A549 (cell line): ENCODE results near the gene ACER3. TPM values are rescaled to one million over a fixed set of nuclear protein-coding genes. Genes with fewer than 3 reads are reported as not detected.
A peak's percentile ranks its signal among the peaks of the same experiment; 100 is the strongest.

ENCODE experiments used
- ATAC-seq, 2 experiments: fragments of 200-7000 bp in 1 of 2; fragments of >200 bp in 1 of 2; cut with Nextera tagmentation in 1 of 2; cut with Tn5 transposase in 1 of 2; 3 replicates each; pipeline versions ENCODE4 v1.8.0 to v1.9.1; 2018 to 2020; ENCODE audit warnings: mild to moderate bottlenecking in 1 of 2, moderate library complexity in 1 of 2
- CTCF ChIA-PET: fragments of 300-600 bp; sonication (Branson Sonifier 250); formaldehyde crosslinking; extraction: SDS; loops from one replicate; lab custom pipeline; 2021; ENCODE audit warnings: antibody characterized with exemption, inconsistent platforms; lab: Yijun Ruan, JAX
- POLR2A ChIA-PET: fragments of 350-600 bp; formaldehyde crosslinking; extraction: SDS; loops from one replicate; lab custom pipeline; 2021; ENCODE audit warnings: antibody characterized with exemption, inconsistent platforms; lab: Yijun Ruan, JAX
- DNase-seq, 2 experiments: peaks; one replicate each; pipeline versions ENCODE4 v3.0.0 to v3.0.0-alpha.2; 2011 to 2016; ENCODE audit warnings: low read depth in 1 of 2, low spot score in 1 of 2
- FAIRE-seq: peaks from 2 replicates; lab custom pipeline; 2011; peaks lifted over from hg19 to GRCh38; lab: Jason Lieb, UNC
- H3K27ac ChIP-seq, 2 experiments: fragments of >200 bp; sonication (Bioruptor Twin); formaldehyde crosslinking; 3 replicates each; pipeline ENCODE4 v1.5.1; 2016 to 2017
- H3K4me1 ChIP-seq: fragments of >200 bp; sonication (Bioruptor Twin); formaldehyde crosslinking; 3 replicates; pipeline ENCODE4 v1.6.1; 2016
- H3K4me2 ChIP-seq: fragments of >200 bp; sonication (Bioruptor Twin); formaldehyde crosslinking; 3 replicates; pipeline ENCODE4 v1.6.1; 2016
- H3K4me3 ChIP-seq: fragments of >200 bp; sonication (Bioruptor Twin); formaldehyde crosslinking; 3 replicates; pipeline ENCODE4 v1.5.1; 2016
- H3K9me3 ChIP-seq: fragments of >200 bp; sonication (Bioruptor Twin); formaldehyde crosslinking; 3 replicates; pipeline ENCODE4 v1.6.1; 2016
- CBX2 ChIP-seq: fragments of 200-600 bp; sonication (generic); IDR thresholded peaks from 2 replicates; pipeline ENCODE4 v1.6.1; 2016; ENCODE audit warnings: low read depth, mild to moderate bottlenecking, borderline replicate concordance
- CHD2 ChIP-seq: fragments of 150-350 bp; IDR thresholded peaks from 2 replicates; pipeline ENCODE4 v1.6.1; 2014; ENCODE audit warnings: low read length; ENCODE audit not compliant: partially characterized antibody
- CTCF ChIP-seq: fragments of >200 bp; sonication (Bioruptor Twin); formaldehyde crosslinking; IDR thresholded peaks from 3 replicates; pipeline ENCODE4 v1.5.1; 2016
- FOSL2 ChIP-seq, 2 experiments: fragments of 450-650 bp in 1 of 2; fragments of >200 bp in 1 of 2; sonication (Bioruptor Twin) in 1 of 2; formaldehyde crosslinking; IDR thresholded peaks; 2 replicates each; pipeline versions ENCODE4 v1.5.0 to v1.6.1; 2016 to 2020; ENCODE audit warnings: mild to moderate bottlenecking in 1 of 2, moderate library complexity in 1 of 2
- GATA3 ChIP-seq: IDR thresholded peaks from 2 replicates; pipeline ENCODE4 v1.6.1; 2012; ENCODE audit warnings: borderline replicate concordance
- JUN ChIP-seq, 2 experiments: fragments of >200 bp; sonication (Bioruptor Twin); formaldehyde crosslinking; IDR thresholded peaks; 2 replicates in 1 of 2; 3 replicates in 1 of 2; pipeline ENCODE4 v1.6.1; 2016 to 2017
- JUNB ChIP-seq: fragments of >200 bp; sonication (Bioruptor Twin); formaldehyde crosslinking; IDR thresholded peaks from 2 replicates; pipeline ENCODE4 v1.6.1; 2016
- KDM5A ChIP-seq: fragments of 200-600 bp; sonication (generic); IDR thresholded peaks from 2 replicates; pipeline ENCODE4 v1.6.1; 2016; ENCODE audit warnings: antibody characterized with exemption, mild to moderate bottlenecking
- MAFK ChIP-seq: fragments of 450-650 bp; IDR thresholded peaks from 2 replicates; pipeline ENCODE4 v1.6.1; 2014; ENCODE audit not compliant: partially characterized antibody
- MYC ChIP-seq: IDR thresholded peaks from 2 replicates; pipeline ENCODE4 v1.6.1; 2012; ENCODE audit warnings: mild to moderate bottlenecking, inconsistent platforms, low read length, improper control_type of control experiment, borderline replicate concordance
- POLR2A ChIP-seq: IDR thresholded peaks from 2 replicates; pipeline ENCODE4 v1.6.1; 2012; ENCODE audit warnings: mild to moderate bottlenecking, low read length
- RAD21 ChIP-seq, 2 experiments: fragments of >200 bp in 1 of 2; sonication (Bioruptor Twin) in 1 of 2; formaldehyde crosslinking in 1 of 2; IDR thresholded peaks in 1 of 2; conservative IDR thresholded peaks in 1 of 2; 2 replicates in 1 of 2; 3 replicates in 1 of 2; pipeline ENCODE4 v1.6.1; 2012 to 2018; ENCODE audit warnings: inconsistent platforms in 1 of 2
- RCOR1 ChIP-seq: fragments of 150-350 bp; IDR thresholded peaks from 2 replicates; pipeline ENCODE4 v1.6.1; 2014; ENCODE audit warnings: antibody characterized with exemption, low read length, low read depth
- SMC3 ChIP-seq: fragments of >200 bp; sonication (Bioruptor Twin); formaldehyde crosslinking; IDR thresholded peaks from 3 replicates; pipeline ENCODE4 v1.6.1; 2018; ENCODE audit warnings: inconsistent platforms
- ZC3H11A ChIP-seq: fragments of 450-650 bp; IDR thresholded peaks from 2 replicates; pipeline ENCODE4 v1.6.1; 2014; ENCODE audit warnings: antibody characterized with exemption, mild to moderate bottlenecking
- ZFP36 ChIP-seq: fragments of 450-650 bp; IDR thresholded peaks from 2 replicates; pipeline ENCODE4 v1.6.1; 2014; ENCODE audit warnings: borderline replicate concordance; ENCODE audit not compliant: partially characterized antibody
- ZSCAN20 ChIP-seq: fragments of 250-450 bp; sonication (Bioruptor Pico); IDR thresholded peaks from 2 replicates; pipeline ENCODE4 v1.8.0; 2022; ENCODE audit warnings: mild to moderate bottlenecking, moderate library complexity
- WGBS: methylation state at CpG from one replicate; pipeline ENCODE4 v1.1.6; 2017; ENCODE audit errors: missing lambda C conversion rate; 5-methylcytosine and 5-hydroxymethylcytosine counted together
- polyA plus RNA-seq, 4 experiments: library from polyadenylated mRNA; depleted of rRNA in 3 of 4; stranded (reverse); fragments of >200 nt; fragmentation: RNase III in 1 of 4; extraction: RNeasy Plus Mini Kit Qiagen cat#74134 plus additional on column Dnase treatment in 1 of 4; gene quantifications; 2 replicates in 3 of 4; 3 replicates in 1 of 4; pipeline ENCODE4 v1.2.3, GENCODE V29; 2011 to 2017
- TF ChIP-seq, protein P1 (sequence below): IDR thresholded peaks from 2 replicates; pipeline ENCODE4 v1.6.1; 2012
- TF ChIP-seq, protein P2 (sequence below): fragments of 200-600 bp; sonication (generic); IDR thresholded peaks from 2 replicates; pipeline ENCODE4 v1.6.1; 2016; ENCODE audit warnings: antibody characterized with exemption, mild to moderate bottlenecking, moderate library complexity

ACER3 gene
- polyA plus RNA-seq, 2 of the 4 experiments (the other 2 are of a cell fraction): 16.0 to 46.6 TPM

- ChIA-PET CTCF (interaction anchor here (0.6 to 4.5 kb wide), 13 partner anchors 9 to 261 kb away, joined by 3 to 50 read pairs (median 6); partner anchors contain the start of gene MYO7A), POLR2A (interaction anchor here (0.6 kb wide), 1 partner anchor 25 kb away, joined by 3 read pairs; no protein-coding TSS in a partner anchor)
- no peak overlapping the region for H3K4me3 ChIP-seq
- peak overlapping the region; percentile 60 for H3K4me2 ChIP-seq
- FAIRE-seq: no peak
- TF ChIP-seq ZFP36: no peak
- TF ChIP-seq, protein P1, sequence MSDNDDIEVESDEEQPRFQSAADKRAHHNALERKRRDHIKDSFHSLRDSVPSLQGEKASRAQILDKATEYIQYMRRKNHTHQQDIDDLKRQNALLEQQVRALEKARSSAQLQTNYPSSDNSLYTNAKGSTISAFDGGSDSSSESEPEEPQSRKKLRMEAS: no peak
- TF ChIP-seq, protein P2, sequence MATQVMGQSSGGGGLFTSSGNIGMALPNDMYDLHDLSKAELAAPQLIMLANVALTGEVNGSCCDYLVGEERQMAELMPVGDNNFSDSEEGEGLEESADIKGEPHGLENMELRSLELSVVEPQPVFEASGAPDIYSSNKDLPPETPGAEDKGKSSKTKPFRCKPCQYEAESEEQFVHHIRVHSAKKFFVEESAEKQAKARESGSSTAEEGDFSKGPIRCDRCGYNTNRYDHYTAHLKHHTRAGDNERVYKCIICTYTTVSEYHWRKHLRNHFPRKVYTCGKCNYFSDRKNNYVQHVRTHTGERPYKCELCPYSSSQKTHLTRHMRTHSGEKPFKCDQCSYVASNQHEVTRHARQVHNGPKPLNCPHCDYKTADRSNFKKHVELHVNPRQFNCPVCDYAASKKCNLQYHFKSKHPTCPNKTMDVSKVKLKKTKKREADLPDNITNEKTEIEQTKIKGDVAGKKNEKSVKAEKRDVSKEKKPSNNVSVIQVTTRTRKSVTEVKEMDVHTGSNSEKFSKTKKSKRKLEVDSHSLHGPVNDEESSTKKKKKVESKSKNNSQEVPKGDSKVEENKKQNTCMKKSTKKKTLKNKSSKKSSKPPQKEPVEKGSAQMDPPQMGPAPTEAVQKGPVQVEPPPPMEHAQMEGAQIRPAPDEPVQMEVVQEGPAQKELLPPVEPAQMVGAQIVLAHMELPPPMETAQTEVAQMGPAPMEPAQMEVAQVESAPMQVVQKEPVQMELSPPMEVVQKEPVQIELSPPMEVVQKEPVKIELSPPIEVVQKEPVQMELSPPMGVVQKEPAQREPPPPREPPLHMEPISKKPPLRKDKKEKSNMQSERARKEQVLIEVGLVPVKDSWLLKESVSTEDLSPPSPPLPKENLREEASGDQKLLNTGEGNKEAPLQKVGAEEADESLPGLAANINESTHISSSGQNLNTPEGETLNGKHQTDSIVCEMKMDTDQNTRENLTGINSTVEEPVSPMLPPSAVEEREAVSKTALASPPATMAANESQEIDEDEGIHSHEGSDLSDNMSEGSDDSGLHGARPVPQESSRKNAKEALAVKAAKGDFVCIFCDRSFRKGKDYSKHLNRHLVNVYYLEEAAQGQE: no peak
- TF ChIP-seq ZSCAN20: no peak
- TF ChIP-seq JUN (IDR thresholded peaks at IDR 0.05): no peak
- TF ChIP-seq MAFK: peak; percentile 2
- TF ChIP-seq, all 56 proteins: peak for 1
- DNase-seq (no peak), ATAC-seq (peak in 1 of 2 experiments; percentile 33; a peak in 4 of 6 replicates)
- Histone ChIP-seq H3K9me3 (no peaks in the 10 kb centered on the region), H3K27ac (peak overlapping the region; percentile 81 to 83), H3K4me1 (peaks cover 47% of the 10 kb centered on the region)
- WGBS: 66% methylated on average over 3 of the region's 8 CpGs
Observed at GRCh38 chr11:77072851-77073327, 212.2 kb downstream of the ACER3 start.

DNA sequence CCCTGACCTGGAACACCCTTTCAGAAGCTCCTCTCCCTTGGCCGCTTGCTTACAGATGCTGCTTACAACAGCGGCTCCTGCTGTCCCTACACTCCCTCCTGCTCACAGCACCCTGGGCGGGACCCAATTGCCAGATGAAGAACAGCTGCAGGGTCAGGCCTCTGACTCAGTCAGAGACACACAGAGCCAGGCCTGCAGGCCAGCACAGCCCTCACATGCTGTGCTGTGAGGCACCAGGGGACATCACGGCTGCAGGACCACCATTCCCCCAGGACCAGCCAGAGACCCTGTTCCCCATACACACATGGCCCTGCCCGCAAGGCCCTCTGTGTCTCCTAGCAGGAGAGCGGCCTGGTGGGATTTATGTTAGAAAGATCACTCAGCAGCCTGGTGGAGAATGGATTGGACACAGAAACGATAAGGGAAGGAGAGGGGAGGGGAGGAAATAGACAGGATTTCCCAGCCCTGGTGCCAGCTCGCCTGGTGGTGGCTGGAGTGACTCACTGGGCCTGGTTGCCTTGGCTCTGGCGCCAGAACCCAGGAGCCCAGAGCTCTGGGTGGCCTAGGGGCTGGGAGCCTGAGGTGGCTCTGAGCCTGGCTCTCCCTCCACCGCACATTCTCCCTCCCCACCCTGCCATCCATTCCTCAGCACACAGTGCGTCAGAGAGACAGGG, 212.7 kb downstream of the ACER3 start:
- POLR2A ChIA-PET: interaction anchor here (0.6 kb wide), 1 partner anchor 26 kb away, joined by 3 read pairs; no protein-coding TSS in a partner anchor
- ATAC-seq (peak; percentile 92), FAIRE-seq (no peak), DNase-seq (peak; percentile 75 to 83)
- CTCF ChIA-PET: interaction anchor here (0.6 to 4.5 kb wide), 15 partner anchors 8 to 261 kb away, joined by 3 to 50 read pairs (median 5); partner anchors contain the start of gene MYO7A
- Histone ChIP-seq H3K4me3 (no peak overlapping the region), H3K4me2 (peak overlapping the region; percentile 60), H3K9me3 (peaks cover 5% of the 10 kb centered on the region; the same call in 1 of the 3 replicates), H3K4me1 (peaks cover 45% of the 10 kb centered on the region), H3K27ac (peak overlapping the region; percentile 81 to 83)
- 37% methylated on average over 11 of the region's 11 CpGs for WGBS
- TF ChIP-seq JUN (IDR thresholded peaks at IDR 0.05): 0 out of 5 replicates have a peak, but pooled peaks of 1 of the 2 experiments have one; percentile 21
- TF ChIP-seq FOSL2 (IDR thresholded peaks at IDR 0.05): no peak; the same call in 1 of the 2 replicates
- peak; percentile 20; the same call in 1 of the 2 replicates for TF ChIP-seq FOSL2 (CRISPR knock-in tag; IDR thresholded peaks at IDR 0.05)
- TF ChIP-seq CTCF: peak; percentile 37
- TF ChIP-seq CHD2: no peak
- no peak for TF ChIP-seq CBX2
- TF ChIP-seq SMC3: peak; percentile 22
- TF ChIP-seq JUNB: 0 out of 2 replicates have a peak, but pooled peaks have one; percentile 17
- TF ChIP-seq, protein P1: peak; percentile 46; the same call in 1 of the 2 replicates
- TF ChIP-seq KDM5A: no peak
- TF ChIP-seq GATA3: no peak
- TF ChIP-seq POLR2A: peak; percentile 29; the same call in 1 of the 2 replicates
- TF ChIP-seq RAD21 (conservative IDR thresholded peaks at IDR 0.05 in 1 of 2, IDR thresholded peaks at IDR 0.05 in 1 of 2): peak; percentile 17 to 27; a peak in 1 of 5 replicates
- TF ChIP-seq MYC: no peak
- TF ChIP-seq RCOR1: no peak
- no peak for TF ChIP-seq ZC3H11A
